ENCODE results near the gene KDM2A.
"Not testable (repeated sequence)": the region's sequence is repeated elsewhere in the genome, so short reads cannot be mapped to it uniquely, and the experiment has no call there.

KDM2A gene

GRCh38 chr11:67239783-67240575 is 120.9 kb downstream of the KDM2A start:
- DNase-seq: peak; percentile 87

DNA sequence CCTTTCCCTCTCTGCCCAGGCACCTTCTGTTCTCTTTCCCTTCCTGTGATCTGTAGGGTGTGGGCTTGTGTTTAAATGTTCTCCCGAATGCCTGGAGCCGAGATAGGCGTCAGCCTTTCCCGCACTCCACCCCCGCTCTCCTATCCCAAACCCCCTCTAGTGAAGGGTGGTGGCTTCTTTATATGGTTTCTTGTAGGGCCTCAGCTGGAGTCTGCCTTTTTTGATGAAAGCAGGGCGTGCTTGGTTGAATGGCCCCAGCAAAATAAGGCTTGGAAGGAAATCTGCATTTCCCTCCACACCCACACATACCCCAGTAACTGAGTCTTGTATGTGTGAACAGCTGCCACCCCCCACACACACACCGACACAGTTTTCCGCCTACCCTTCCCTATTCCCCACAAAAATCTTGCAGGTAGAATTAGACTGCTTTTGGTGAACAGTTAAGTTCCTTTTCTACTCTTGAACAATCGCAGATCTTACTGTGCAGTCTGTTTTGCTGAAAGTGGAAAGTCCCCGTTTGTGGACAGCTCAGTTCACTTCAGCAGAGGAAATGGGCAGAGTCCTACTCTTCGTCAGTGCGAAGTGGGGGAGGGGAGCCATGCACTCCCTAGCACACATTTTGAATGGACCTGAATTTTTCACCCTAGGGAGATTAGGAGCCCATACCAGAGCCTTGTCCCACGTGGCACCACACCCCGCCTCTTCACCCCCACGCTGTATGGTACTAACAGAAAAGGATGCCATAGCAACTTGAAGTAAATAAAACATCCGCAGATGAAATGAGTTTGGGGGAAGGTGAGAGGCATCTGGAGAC is 121.7 kb downstream of the KDM2A start:
- DNase-seq: peak; percentile 23

- DNase-seq: no peak
Observed at GRCh38 chr11:67242548-67242947, 123.5 kb downstream of the KDM2A start.

DNA sequence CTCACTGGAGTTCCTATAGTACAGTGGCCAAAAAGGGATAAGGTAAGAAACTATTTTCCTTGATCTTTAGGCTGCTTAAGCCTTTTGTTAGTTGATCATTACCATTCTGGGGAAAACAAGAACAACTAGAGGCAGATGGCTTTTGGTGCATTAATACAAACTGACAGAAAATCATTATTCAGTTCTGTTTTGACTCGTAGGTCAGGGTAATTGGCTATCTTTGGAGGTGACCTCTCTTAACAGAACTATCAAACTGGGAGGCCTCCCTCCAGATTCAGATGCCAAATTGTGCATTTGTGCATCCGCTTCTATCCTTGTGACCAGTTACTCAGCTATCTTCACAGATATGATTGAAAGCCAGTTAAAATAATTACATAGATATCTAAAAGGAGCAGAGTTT is 124.0 kb downstream of the KDM2A start:
- DNase-seq: no peak

- no peak for DNase-seq
Observed at GRCh38 chr11:67245046-67245445, 126.0 kb downstream of the KDM2A start.

DNA sequence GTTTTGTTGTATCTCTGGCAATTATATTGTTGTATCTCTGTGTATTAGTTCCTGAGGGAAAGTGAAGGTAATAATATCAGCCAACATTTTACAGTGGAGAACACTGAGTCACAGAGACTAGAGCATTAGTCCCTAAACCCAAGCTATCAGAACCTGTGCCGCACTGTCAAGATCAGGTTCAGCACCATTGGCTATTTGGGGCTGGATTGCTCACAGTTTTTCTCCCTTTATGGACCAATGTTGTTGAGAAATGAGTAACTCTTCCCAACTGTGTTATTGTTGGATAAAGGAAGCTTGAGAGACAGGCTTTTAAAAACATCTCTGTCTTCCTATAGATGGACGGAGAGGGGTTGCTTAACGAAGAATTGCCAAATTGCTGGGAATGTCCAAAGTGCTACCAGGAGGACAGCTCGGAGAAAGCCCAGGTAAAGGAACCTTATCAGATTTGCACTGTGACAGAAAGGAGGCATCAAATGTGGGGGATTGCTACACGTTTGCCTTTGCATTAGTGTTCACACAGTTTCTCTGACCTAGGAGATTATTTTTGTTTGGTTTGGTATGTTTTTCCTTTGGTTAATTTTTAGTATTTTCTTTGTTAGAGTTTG is 129.0 kb downstream of the KDM2A start:
- DNase-seq: no peak

GRCh38 chr11:67248653-67249052 is 129.6 kb downstream of the KDM2A start:
- DNase-seq: peak; percentile 15

- DNase-seq: no peak
Observed at GRCh38 chr11:67250059-67251043, 131.3 kb downstream of the KDM2A start.

GRCh38 chr11:67251841-67252240 is 132.8 kb downstream of the KDM2A start:
- no peak for DNase-seq

DNA sequence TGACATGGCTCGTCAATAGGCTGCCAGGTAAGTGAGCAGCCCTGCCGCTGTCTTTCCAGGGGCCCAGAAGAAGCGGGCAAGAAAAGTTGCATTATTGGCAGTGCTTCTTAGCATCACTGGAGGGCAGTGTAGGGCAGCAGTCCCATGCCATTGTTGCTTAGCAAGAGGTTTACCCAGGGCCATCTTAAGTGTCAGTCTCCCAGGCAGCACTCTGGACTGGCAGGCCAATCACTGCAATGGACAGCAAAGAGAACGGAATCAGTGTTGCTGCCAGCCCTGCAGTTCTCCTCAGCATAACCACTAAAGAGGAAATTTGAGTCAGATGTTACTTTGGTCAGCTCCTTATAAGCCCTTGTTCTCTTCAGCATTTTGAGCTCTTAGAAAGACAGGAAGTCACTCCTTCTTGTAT is 133.8 kb downstream of the KDM2A start:
- no peak for DNase-seq

DNA sequence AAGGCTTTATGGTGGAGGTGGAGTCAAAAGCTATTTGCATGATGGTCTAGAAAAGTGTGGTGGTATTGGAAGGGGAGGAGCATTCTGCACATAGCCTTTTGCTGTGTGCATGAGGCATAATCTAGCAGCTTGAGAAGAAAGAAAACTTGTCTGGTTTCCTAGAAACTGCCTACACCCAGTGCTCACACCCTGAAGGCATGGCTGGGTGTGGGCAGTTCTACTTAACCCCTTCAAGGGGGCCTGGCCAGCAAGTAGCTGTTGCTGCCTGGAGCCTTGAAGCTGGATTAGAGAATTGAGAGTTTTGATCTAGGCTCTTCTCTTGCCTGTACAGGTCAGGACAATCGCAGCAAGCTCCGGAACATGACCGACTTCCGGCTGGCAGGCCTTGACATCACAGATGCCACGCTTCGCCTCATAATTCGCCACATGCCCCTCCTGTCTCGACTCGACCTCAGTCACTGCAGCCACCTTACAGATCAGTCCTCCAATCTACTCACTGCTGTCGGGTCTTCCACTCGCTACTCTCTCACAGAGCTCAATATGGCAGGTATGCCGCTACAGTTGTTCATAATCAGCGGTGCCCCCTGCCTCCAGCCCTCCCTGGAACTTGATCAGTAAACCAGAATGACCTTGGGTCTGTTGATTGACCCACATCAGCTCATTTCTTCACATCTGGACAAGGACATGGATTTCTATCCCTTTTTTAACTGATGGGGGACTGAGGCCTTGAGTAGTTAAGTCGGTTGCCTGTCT is 135.0 kb downstream of the KDM2A start:
- DNase-seq: no peak

DNA sequence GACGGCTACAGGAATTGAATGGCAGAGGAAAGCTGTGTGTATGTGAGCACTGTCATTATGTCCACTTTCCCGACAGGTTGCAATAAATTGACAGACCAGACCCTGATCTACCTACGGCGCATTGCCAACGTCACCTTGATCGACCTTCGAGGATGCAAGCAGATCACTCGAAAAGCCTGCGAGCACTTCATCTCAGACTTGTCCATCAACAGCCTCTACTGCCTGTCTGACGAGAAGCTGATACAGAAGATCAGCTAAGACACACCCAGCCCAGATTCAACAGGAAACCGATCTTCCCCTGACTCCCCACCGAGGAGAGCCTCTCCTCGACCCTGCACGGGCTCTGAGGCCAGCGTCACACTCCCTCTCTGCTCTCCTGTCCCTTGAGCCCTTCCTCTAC is 135.7 kb downstream of the KDM2A start:
- DNase-seq: no peak

- no peak for DNase-seq
Observed at GRCh38 chr11:67255353-67255752, 136.3 kb downstream of the KDM2A start.

DNA sequence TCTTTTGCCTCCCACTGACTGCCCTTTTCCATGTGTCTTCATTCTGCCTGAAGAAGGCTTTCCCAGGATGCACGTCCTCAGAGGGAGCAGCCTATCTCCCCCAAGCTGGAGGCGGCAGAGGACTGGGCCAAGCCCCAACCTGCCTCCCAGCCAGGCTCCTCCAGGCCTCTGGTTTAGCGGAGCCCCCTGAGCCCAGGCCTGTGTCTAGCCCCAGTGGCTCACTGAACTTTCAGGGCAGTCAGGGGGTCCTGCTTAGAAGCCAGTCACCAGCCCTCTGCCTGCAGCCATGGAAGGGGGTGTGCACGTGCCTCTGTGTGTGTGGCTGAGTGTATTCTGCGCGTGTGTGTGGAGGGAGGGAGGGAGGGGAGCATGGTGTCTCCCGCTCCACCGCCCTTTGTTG is 136.8 kb downstream of the KDM2A start:
- DNase-seq: no peak

DNA sequence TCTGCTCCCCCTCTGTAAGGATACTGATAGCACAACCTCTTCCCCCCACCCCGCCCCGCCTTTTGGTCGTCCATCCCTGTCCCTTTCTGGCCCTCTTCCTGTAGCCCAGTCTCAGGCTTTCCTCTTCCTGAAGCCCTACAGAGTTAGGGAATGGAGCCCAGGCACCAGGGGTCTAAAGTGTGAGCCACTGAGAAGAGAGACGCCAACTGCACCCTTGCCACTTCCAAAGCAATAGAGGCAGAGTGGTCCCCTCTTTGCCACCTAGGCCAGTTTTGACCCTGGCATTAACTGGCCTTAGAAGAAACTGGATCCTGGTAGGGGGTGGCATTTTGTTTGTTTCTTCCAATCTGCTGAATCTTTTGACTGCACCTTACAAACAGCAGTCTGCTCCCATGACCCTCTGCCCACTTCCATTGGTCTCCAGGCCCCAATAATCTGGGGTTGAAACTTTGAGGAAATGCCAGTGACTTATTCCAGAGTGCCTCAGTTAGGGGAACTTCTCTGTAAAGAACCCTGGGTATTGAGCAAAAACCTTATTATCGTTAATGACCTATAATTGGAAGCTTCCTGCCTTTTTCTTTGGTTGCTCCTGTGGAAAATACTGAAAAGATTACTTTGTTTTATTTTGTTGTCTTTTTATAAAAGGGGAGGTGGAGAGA is 137.5 kb downstream of the KDM2A start:
- DNase-seq: no peak

- no peak for DNase-seq
Observed at GRCh38 chr11:67260406-67260805, 141.3 kb downstream of the KDM2A start.

DNA sequence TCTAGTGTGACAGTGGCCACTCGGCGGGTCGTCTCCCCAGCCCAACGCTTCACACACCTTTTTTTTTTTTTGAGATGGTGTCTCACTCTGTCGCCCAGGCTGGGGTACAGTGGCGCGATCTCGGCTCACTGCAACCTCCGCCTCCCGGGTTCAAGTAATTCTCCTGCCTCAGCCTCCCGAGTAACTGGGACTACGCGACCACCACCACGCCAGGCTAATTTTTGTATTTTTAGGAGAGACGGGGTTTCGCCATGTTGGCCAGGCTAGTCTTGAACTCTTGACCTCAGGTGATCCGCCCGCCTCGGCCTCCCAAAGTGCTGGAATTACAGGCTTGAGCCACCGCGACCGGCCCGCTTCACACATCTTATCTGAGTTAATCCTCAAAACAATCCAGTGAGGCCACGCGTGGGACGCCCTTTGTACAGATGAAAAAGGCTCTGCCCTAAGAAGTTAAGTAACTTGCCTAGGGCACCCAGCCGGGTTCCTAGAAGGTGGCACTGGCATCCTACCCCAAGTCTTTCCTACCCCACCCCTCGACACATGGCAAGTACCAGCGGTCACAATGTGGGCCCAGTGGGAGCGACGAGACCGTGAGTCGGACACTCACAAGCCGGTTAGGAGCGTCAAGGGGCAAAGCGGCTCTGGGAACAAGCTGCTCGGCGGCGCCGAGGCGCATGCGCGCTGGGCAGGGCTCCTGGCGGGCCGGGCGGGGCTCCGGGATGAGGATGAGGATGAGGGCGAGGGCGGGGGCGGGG is 142.0 kb downstream of the KDM2A start:
- not testable (repeated sequence) for DNase-seq

GRCh38 chr11:67261640-67261945 is 142.5 kb downstream of the KDM2A start:
- DNase-seq: no peak

DNA sequence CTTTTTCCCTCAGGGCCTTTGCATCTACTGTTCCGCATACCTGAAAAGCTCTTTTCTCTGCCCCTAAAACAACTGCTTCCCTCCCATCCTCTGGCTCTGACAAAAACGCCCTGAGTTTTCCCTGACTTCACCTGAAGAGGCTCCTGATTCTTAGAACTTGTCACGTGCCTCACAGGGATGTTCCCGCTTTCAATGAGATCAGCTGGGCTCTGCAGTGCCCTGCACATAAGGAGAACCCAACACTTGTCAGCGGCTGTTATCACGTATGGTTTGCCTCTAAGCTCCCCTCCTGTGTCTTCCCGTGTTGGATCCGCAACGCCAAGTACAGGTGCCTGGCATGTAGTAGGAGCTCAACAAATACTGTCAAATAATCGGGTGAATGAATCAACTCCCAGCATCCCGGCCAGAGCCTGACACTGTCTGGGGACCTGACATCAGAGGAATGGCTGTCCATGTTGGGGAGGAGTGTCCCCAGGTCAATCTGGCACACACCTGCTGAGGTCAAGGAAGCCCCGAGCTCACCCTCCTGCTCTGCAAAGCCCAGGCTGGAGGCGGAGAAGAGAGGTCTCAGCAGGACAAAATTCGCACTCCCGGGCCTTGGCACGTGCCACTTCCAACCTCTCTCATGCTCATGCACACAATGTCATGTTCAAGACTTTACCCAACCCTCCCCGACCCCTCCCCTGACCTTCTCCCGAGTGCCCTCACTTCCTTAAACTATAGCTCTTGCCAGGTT is 143.1 kb downstream of the KDM2A start:
- DNase-seq: no peak
